Progenitor cell of endocrine pancreas (in vitro differentiated cells): ENCODE measurements around the gene GLRX3. TPM values are rescaled to one million over a fixed set of nuclear protein-coding genes. Genes with fewer than 3 reads are reported as not detected.

Experiments used
- DNase-seq: peaks from one replicate; pipeline ENCODE4 v3.0.0; 2021; ENCODE audit warnings: low spot score; ENCODE audit not compliant: unreplicated experiment
- H3K27ac Mint-ChIP-seq: 2 replicates; pipeline ENCODE4 v1.8.0; 2021; ENCODE audit warnings: mild to moderate bottlenecking, moderate library complexity, mixed read lengths
- H3K27me3 Mint-ChIP-seq: 2 replicates; pipeline ENCODE4 v1.8.0; 2021; ENCODE audit warnings: mixed read lengths
- H3K36me3 Mint-ChIP-seq: 2 replicates; pipeline ENCODE4 v1.8.0; 2022; ENCODE audit warnings: mixed read lengths; ENCODE audit not compliant: insufficient read depth
- H3K4me1 Mint-ChIP-seq: 2 replicates; pipeline ENCODE4 v1.8.0; 2021; ENCODE audit warnings: low read depth, mixed read lengths
- H3K4me3 Mint-ChIP-seq: 2 replicates; pipeline ENCODE4 v1.8.0; 2021; ENCODE audit warnings: low read depth, mild to moderate bottlenecking, moderate library complexity, mixed read lengths
- H3K9me3 Mint-ChIP-seq: 2 replicates; pipeline ENCODE4 v1.8.0; 2021; ENCODE audit warnings: low read depth, mixed read lengths
- CTCF ChIP-seq: fragments of 200-600 bp; sonication (generic); IDR thresholded peaks from one replicate; pipeline ENCODE4 v1.5.0; 2021; ENCODE audit warnings: antibody characterized with exemption, mild to moderate bottlenecking; ENCODE audit not compliant: unreplicated experiment
- total RNA-seq: library from RNA; stranded (reverse); gene quantifications from 2 replicates; pipeline ENCODE4 v1.2.1, GENCODE V29; 2021

GLRX3 gene
- total RNA-seq, 1 donor from 2014 or later: 80.8 TPM

GRCh38 chr10:130227883-130228282 is 91.7 kb downstream of the GLRX3 start:
- TF ChIP-seq CTCF: no peak
- Mint-ChIP-seq H3K9me3 (peaks cover 17% of the 10 kb centered on the region), H3K4me3 (no peak overlapping the region), H3K36me3 (peaks cover 7% of the 10 kb centered on the region), H3K27ac (no peak overlapping the region), H3K4me1 (no peaks in the 10 kb centered on the region), H3K27me3 (no peaks in the 10 kb centered on the region)
- DNase-seq: no peak

Other genes starting within 250 kb of the GLRX3 start
- 0.19 and 0.38 TPM in 2 replicates for gene EBF3, start 172.1 kb upstream of the GLRX3 start, total RNA-seq
- 3.6 and 3.7 TPM in 2 replicates for gene C10orf143, start 25.6 kb upstream of the GLRX3 start, total RNA-seq